GM21423 (cell line): ENCODE results near the gene EXOC6B.

Source experiments
- ATAC-seq: cut with Tn5 transposase; IDR thresholded peaks from one replicate; pipeline ENCODE4 v1.9.1; 2021; ENCODE audit warnings: mild to moderate bottlenecking, moderate library complexity; ENCODE audit not compliant: unreplicated experiment

Gene EXOC6B

DNA sequence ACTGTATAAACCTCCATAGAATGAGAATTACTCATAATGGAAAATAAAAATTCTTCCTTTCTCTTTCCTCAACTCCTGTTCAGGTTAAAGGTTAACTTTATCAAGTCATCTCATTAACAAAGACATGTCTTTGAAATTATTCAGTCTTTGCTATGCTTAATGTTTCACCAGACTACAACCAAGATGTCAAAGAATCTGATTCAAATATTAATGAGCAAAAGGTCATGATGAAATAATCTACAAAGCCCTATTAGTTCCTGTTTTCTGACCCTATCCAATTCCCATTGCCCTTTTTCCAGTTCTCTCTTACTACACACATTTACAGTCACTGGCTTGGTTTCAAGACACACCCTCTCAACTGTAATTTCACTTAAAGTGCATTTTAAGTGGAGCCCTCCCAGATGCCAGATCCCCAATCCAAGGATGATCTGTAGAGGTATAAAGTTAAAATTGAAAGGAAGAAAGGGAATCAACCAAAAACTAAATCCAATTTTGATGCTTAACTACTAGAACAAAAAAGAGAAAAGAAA, 431.2 kb downstream of the EXOC6B start:
- ATAC-seq, result no peak

DNA sequence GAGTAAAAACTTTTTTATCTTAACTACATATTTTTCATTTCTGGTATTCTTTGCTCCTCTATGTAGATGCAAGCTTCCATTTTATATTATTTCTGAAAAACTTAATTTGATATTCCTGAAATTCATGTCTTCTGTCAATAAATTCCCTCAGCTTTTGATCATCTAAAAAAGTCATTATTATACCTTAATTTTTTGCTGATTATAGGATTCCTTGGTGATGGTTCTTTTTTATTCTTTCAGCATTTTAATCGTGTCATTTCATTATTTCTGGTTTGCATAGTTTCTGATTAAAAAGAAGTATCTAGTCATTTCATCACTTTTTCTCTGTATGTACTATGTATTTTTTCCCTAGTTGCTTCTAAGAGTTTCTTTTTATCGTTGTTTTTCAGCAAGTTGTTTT, 436.4 kb downstream of the EXOC6B start:
- no peak for ATAC-seq

DNA sequence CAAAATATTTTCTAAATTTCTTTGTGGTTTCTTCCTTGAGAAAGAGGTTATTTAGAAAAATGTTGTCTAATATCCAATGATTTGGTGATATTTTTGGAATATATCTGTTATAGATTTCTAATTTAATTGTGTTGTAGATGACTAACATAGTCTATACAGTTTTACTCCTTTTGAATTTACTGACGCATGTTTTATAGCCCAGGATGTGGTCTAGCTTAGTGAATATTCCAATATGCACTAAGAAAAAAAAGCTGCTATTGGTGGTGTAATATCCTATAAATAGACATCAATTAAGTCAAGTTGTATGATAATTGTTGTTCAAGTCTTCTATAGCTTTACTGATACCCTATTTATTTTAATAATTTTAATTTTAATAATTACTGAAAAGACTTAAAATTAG, 437.6 kb downstream of the EXOC6B start:
- ATAC-seq, result no peak

DNA sequence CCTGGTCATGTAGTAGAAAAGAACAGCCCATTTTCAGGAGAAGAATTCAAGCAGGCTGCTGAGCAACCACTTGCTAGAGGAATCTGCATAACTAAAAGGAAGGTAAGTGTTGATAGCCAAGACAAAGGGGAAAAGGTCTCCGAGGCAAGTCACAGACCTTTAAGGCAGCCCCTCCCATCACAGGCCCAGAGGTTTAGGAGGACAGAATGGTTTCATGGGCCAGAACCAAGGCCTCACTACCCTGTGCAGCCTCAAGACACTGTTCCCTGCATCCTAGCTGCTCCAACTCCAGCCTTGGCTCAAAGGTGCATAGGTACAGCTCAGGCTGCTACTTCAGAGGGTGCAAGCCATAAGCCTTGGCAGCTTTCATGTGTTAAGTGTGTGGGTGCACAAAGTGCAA, 439.5 kb downstream of the EXOC6B start:
- ATAC-seq, result no peak

DNA sequence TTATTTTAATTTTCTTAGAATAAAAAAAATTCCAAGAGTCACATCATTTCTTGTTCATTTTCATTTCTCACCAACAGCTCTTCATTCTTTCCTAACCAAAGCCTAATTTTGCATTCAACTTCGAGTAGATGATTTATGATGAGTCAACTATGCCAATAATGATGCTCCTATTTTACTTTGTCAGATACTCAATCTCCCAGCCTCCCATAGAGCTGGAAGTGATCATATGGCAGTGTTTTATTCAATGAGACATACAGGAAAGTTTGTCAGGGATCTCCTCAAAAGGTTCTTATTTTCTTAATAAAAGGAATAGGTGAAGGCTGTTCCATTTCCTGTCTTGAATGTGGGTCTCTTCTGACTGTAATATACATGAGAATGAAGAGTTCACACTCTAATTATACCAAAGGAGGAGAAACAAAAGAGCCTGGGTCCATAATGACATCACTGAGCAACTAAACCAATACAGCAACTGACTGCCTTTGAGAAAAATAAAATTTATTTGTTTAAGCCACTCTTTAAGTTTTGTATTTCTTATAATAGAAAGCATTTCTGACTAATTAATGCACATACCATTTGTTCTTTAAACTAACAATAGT, 447.0 kb downstream of the EXOC6B start:
- ATAC-seq, result no peak

DNA sequence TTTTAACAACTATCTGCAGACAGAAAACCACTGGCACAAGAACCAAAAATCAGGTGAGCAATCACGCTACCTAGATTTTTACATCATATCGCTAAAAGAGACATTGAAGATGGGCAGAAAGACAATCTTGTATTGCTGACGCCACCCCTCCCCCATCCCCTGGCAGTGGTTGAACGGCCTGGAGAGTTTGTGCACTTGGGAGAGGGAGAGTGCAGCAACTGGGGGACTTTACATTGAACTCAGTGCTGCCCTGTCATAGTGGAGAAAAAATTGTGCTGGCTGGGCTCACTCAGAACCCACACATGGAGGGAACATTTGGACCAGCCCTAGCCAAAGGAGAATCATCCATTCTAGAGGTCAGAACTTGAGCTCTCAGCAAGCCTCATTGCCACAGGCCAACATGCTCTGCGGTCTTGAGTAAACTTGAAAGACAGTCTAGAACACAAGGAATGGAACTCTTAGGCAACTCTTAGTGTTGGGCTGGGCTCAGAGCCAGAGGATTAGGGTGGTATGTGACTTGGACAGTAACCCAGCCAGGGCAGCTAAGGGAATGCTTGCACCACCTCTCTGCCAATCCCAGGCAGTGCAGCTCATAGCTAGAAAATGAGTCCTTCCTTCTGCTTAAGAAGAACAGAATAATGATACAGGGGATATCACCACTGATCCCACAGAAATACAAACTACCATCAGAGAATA, 458.2 kb downstream of the EXOC6B start:
- no peak for ATAC-seq

DNA sequence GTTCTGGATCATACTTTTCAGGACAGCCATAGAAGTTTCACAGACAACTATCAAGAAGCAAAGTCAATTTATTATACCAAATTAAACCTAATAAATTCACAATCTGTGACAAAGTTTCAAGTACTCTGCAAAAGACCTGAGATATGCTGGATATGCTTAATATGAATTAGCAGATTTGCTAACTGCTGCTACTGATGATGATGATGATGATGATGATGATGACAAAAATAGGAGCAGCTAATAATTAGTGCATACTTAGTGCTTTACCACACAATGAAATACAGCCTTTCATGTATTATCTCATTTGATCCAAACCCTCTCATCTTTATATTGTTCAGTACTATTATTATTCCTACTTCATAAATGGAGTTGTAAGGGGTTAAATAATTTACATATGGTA, 462.4 kb downstream of the EXOC6B start:
- no peak for ATAC-seq

DNA sequence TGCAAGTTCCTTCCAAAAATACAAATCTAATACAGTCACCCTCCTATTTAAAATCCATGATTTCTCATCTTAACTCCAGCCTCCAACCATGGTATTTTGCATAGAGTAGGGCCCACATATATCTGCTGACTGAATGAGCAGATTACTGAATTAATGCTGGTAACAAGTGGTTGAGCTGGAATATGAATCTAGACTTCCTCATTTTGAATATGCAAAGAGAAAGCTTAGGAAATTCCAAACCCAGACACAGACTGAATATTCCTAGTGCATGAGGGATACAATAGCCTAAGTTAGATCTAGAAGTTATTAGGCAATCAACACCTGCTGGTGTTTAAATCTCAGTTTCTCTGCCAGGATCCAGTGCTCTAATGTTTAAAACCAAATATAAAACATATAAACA, 463.1 kb downstream of the EXOC6B start:
- ATAC-seq, result no peak

DNA sequence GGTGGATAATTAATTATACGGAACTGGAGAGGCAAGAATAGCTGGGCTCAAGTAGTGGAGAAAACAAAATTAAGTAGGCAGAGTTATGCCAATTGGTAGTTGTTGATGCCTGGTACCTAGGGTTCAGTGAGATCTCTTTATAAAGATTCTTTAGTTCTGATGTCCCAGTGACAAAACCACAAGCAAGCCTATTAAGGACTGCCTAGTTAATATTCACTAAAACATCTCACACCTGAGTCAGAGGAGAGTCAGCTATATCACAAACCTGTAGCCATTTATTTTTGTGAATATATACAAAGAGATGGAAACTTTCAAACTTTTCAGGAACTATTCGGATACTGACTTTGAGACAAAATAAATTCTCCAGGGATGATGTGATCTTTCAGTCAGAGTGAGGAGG, 464.3 kb downstream of the EXOC6B start:
- no peak for ATAC-seq

DNA sequence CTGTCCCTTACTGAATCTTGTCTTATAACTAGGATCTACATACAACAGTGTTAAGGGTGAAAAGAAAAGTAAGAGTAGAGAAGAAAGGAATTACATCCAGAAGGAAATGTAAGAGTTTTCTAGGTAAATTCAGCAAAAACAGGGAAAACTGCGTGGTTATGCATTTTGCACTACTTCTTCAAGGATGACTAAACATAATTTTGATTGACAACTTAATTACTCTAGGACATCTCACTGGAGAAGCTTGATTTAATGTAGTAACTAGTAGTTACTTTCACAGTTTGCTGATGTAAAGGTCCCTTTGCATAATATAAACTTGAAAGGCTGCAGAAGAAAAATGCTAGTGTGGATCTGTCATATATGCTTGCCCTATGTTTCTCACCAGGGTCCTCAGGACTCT, 464.8 kb downstream of the EXOC6B start:
- ATAC-seq, result no peak

DNA sequence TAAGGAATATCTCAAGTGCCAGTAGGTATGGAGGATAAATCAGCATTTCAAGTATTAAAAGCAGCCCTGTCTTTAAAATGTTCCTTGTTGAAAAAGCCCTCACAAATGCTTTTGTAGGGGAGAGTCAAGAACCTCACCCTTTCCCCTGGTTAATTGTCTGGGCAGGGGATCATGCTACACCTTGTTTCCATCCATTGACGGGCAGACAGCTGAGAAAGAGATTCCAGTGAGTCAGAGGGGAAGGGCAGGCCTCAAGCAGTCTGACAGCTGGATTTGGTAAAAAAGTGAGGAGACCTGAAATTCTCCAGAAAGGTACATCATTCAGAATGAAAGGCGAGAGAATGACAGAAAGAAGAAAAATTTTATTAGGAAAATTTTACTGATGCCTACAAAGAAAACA, 475.0 kb downstream of the EXOC6B start:
- no peak for ATAC-seq

DNA sequence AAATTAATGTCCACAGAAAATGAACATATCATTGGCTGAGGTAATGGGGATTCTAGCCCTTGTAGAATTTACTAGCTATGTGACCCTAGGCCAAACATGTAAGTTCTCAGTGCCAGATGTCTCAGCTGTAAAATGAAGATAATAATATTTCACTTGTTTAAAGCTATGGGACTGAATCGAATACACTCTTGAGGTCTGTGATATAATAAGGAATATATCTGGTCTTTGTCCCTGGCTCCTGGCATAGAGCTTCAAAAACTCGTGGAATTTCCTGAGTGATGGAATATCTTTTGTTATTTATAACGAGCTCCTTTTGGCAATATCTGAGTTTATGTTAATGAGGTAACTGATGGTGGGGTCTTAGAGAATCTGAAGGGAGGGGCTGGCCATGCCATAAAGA, 476.8 kb downstream of the EXOC6B start:
- ATAC-seq, result no peak

DNA sequence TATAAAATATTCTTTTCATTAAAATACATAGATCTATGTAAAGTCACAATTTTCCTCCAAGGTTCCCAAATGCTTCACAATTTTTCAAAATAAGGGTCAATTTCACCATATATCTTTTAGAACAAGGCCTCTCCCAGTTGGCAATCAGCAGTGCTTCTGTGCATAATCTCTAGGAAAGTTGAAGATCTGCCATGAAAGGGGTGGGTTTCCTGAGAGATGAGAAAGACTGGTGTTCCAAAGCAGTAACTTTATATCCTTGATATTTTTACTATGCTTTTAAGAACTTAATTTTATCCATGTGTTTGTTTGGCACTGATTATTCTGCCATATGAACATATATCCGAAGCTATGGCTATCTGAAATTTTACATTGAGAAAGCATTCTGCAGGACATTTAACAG, 478.8 kb downstream of the EXOC6B start:
- no peak for ATAC-seq

DNA sequence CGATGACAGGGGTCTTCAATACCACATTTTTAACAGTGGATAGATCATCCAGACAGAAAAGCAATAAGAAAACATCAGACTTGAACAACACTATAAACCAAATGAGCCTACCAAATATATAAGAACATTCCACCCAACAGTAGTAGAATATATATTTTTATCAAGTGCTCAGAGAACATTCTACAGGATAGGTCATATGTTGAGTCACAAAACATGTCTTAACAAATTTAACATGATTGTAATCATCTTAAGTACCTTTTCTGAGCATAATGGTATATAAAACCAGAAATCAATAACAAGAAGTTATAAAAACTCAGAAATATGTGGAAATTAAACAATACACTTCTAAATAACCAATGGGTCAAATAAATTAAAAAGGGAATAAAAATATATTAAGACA, 484.2 kb downstream of the EXOC6B start:
- ATAC-seq, result no peak

DNA sequence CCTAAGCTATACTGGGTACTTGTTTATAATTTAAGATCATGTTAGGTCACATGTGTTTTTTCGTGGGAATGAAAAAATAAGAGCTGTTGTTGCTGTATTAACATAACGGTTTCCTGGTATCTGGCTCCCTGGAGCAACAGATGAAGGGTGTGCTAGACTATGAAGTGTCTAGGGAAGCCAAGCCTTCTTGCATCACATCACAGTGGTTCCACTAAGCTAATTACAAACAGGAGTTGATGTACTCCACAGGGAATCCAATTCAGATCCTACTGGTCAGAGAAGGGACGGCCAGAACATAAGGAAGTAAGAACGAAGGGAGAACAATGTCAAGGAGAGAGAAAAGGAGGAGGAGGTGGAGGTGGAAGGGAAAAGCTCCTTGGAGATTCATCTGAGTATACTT, 485.2 kb downstream of the EXOC6B start:
- no peak for ATAC-seq

DNA sequence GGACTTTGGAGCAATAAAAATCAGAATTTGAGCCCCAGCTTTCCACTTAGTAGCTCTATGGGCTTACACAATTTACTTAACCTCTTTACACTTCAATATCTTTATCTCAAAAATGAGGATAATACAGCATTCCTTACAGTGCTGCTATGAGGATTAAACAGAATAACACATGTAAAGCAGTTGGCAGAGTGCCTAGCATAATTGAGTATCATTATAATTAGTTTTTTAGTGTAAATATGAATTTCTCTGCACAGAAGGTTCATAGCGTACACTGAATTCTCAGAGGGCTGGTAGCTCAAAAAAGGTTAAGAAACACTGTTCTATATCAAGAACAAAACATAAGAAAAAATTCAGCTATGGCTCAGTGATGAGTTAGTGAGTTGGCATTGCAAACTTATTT, 487.8 kb downstream of the EXOC6B start:
- ATAC-seq, result no peak

DNA sequence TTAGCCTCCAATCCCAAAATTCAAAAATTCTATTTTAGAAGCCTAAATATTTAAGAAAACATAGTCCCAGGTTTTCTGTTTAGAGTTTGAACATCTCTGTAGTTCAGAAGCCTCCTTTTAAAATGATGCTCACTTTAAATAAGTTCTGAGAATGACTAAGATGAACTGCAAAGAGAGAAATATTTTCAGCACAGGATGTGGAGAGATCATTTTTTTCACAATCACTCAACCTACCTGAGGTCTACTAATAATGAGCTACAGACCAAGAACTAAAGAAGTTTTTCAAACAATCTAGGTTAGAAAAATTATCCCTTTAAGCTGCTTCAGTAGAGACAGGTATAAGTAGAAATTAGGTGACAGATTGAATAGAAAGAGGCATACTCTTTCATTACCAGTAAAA, 493.1 kb downstream of the EXOC6B start:
- ATAC-seq, result no peak

DNA sequence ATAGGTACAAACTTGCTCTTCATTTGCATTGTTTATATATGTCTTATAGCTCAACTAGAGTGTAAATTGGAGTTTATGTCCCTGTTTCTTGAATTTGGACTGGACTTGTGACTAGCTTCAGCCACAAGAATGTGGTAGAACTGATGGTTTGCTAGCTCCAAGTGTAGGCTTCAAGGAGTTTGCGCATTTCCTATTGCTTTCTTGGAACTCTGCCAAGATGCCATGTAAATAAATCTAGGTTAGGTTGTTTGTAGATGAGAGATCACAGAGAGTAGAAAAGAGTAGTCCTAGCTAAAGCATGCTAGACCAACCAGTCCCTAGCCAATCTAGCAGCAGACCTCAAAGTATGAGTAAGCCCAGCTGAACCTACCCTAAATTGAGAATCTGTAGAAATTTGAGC, 495.2 kb downstream of the EXOC6B start:
- ATAC-seq, result no peak

DNA sequence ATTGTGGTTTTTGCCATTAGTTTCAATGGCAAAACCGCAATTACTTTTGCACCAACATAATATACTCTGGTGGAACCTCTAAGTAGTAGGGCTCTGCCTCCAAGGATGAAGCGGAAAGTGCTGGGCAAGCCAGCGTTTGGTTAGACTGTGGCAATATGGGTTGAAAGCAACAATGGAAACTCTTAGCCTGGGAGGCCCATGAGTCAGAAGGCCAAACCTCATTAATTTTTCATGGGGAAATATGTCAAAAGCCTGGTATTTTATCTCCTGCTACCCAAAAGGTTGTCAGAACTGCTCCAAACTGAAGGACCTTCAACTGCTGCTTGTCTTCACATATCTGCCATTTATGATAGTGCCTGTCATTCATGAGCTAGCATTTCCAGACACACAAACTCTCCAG, 499.1 kb downstream of the EXOC6B start:
- no peak for ATAC-seq

DNA sequence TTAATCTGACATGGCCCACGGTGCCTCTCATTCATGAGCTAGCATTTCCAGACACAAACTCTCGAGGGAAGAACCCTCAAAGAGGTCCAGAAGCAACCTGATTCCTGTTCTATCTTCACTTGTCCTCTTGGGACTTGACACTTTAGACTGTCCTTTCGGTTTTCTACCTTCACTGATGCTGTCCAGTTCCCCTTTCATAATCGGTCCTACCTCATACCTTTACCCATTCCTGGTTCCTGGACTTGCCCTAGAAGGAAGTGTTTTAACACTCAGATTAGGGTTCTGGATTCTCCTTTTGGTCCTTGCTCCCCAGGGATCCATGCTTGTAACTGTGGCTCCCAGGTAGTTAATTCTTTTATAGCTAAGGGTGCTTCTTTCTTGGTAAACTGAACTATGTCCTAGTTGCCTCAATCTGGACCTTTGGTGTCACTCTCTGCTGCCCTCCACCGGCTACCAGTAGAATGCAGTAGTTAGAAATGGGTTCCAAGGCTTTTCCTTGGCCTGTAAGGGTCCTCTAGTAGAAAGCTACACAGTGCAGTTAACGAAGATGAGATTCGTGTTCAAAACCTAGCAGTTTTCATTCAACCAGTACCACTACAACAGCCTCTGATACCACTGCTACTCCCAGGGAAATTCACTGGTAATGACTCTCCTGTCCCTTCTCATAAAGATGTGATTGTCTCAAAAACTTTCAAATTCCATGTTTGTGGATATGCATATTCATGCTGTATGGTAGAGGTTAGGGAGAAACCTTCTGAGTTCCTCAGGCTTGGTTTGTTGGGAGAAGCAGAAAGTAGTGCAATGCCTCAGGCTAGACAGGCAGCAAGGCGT, 500.0 kb downstream of the EXOC6B start:
- no peak for ATAC-seq

DNA sequence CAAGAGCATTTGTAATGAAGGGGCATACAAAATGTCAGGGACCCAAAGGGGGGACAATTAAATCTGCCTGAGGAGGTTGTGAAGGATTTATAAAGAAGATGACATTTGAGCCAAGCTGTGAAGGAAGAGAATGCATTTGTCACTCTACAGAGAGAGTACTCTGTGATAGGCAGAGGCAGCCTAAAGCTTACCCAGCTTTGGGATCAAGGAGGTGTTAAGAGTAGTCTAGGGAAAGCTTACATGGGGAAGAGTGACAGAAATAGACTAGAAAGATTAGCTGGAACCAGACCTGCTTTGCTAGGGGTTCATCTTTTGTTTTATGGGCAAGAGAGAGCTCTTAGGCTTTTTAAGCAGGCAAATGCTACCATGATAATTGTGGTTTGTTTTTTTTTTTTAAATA, 509.1 kb downstream of the EXOC6B start:
- no peak for ATAC-seq

DNA sequence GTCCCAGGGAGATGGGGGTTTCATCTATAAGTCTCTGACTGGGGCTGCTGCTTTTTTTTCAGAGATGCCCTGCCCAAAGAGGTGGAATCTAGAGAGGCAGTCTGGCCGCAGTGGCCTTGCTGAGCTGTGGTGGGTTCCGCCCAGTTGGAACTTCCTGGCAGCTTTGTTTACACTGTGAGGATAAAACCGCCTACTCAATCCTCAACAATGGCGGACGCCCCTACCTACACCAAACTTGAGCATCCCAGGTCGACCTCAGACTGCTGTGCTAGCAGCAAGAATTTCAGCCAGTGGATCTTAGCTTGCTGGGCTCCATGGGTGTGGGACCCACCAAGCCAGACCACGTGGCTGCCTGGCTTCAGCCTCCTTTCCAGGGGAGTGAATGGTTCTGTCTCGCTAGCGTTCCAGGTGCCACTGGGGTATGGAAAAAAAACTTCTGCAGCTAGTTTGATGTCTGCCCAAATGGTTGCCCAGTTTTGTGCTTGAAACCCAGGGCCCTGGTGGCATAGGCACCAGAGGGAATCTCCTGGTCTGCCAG, 525.6 kb downstream of the EXOC6B start:
- no peak for ATAC-seq
